Measurements from ENCODE around the gene STAMBP.
A peak's percentile ranks its signal among the peaks of the same experiment; 100 is the strongest.
"Not testable (repeated sequence)": the region's sequence is repeated elsewhere in the genome, so short reads cannot be mapped to it uniquely, and the experiment has no call there.

Gene STAMBP

DNA sequence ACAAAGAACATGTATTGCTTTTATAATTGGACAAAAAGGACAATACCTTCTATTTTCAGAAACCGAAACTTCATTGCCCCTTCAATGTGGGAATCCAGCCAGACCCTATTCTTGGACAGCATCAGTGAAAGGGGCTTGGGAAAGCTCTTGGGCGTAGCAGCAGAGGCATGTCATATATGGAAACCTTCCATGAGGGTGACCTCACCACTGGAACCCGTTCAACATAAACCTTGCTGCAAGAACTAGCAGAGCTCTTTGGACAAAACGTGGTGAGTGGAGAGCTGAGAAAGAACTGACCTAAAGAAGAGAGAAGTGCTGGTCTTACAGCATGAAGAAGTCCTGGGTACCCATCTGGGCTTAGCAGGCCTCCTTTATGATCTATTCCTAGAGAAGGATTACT lies 41.3 kb downstream of the STAMBP start:
- TF ChIP-seq, protein P1, sequence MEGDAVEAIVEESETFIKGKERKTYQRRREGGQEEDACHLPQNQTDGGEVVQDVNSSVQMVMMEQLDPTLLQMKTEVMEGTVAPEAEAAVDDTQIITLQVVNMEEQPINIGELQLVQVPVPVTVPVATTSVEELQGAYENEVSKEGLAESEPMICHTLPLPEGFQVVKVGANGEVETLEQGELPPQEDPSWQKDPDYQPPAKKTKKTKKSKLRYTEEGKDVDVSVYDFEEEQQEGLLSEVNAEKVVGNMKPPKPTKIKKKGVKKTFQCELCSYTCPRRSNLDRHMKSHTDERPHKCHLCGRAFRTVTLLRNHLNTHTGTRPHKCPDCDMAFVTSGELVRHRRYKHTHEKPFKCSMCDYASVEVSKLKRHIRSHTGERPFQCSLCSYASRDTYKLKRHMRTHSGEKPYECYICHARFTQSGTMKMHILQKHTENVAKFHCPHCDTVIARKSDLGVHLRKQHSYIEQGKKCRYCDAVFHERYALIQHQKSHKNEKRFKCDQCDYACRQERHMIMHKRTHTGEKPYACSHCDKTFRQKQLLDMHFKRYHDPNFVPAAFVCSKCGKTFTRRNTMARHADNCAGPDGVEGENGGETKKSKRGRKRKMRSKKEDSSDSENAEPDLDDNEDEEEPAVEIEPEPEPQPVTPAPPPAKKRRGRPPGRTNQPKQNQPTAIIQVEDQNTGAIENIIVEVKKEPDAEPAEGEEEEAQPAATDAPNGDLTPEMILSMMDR (conservative IDR thresholded peaks at IDR 0.05; ENCODE audit: low read length), result no peak
- TF ChIP-seq EZH2phosphoT487 (IDR thresholded peaks at IDR 0.05; ENCODE audit: borderline replicate concordance), result no peak
- no peaks in the 10 kb centered on the region for H3K79me2 ChIP-seq (ENCODE audit: insufficient read depth, low read length)
- no peak overlapping the region for H3K9ac ChIP-seq (ENCODE audit: low read depth, low read length, poor library complexity, severe bottlenecking)
- H3F3A ChIP-seq (ENCODE audit: low read depth), result no peaks in the 10 kb centered on the region
- H3K4me3 ChIP-seq (ENCODE audit: low read length, poor library complexity, severe bottlenecking), result no peak overlapping the region
- H3K4me1 ChIP-seq (ENCODE audit: insufficient read depth, low read length, poor library complexity, severe bottlenecking), result no peaks in the 10 kb centered on the region
- no peaks in the 10 kb centered on the region for H3K27me3 ChIP-seq (ENCODE audit: insufficient read depth, low read length, poor library complexity, severe bottlenecking)
- no peaks in the 10 kb centered on the region for H3K9me2 ChIP-seq (replicated peaks; ENCODE audit: low read depth, low read length)
- no peaks in the 10 kb centered on the region for H4K20me1 ChIP-seq (ENCODE audit: insufficient read depth, low read length, poor library complexity, severe bottlenecking)
- H3K9me3 ChIP-seq (ENCODE audit: insufficient read depth, low read depth, low read length), result no peaks in the 10 kb centered on the region
- H2AFZ ChIP-seq (ENCODE audit: low read length), result no peak overlapping the region
- H3K4me2 ChIP-seq (ENCODE audit: low read depth, low read length, poor library complexity, severe bottlenecking), result no peak overlapping the region
- peaks cover 8% of the 10 kb centered on the region; the same call in 1 of the 2 replicates for H3K36me3 ChIP-seq (ENCODE audit: insufficient read depth, low read length)

DNA sequence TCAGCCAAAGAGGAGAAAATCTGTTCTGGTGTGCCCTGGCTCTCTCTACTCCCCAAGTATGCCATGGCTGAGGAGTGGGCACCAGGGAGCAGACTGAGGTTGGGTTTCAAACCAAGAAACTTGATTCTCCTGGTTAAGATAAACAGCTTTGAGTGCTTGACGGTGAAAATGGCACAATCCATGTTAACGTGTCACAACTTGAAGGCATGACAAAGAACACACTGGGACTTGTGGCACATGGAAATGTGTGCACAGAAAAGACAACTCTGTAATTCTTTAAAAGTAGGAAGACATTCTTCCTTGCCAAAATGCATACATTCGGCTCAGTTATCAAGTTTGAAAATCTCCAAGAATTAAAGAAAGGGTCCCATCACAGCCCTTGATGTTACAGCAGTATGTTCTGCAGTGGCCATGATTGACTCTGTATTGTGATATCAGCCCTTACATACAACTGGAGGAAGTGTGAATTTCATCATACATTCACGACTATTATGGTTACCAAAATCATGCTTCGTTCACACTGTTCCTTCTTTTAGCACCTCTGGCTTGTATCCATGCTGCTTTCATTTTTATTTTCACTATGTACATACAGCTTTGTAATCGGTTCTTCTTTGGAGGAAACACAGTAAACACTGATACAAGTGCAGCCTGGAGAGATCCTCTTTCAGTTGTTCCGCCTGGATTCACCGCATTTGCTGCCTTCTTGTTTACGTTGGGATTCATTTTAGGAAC lies 48.5 kb downstream of the STAMBP start:
- no peaks in the 10 kb centered on the region for H3K36me3 ChIP-seq (ENCODE audit: insufficient read depth, low read length)
- no peaks in the 10 kb centered on the region for H3K27me3 ChIP-seq (ENCODE audit: insufficient read depth, low read length, poor library complexity, severe bottlenecking)
- H3K79me2 ChIP-seq (ENCODE audit: insufficient read depth, low read length), result no peaks in the 10 kb centered on the region
- H3K4me3 ChIP-seq (ENCODE audit: low read length, poor library complexity, severe bottlenecking), result no peak overlapping the region
- H3F3A ChIP-seq (ENCODE audit: low read depth), result no peaks in the 10 kb centered on the region
- H3K4me2 ChIP-seq (ENCODE audit: low read depth, low read length, poor library complexity, severe bottlenecking), result no peak overlapping the region
- TF ChIP-seq, protein P1 (conservative IDR thresholded peaks at IDR 0.05; ENCODE audit: low read length), result no peak
- no peak for TF ChIP-seq EZH2phosphoT487 (IDR thresholded peaks at IDR 0.05; ENCODE audit: borderline replicate concordance)
- no peaks in the 10 kb centered on the region for H3K9me3 ChIP-seq (ENCODE audit: insufficient read depth, low read depth, low read length)
- H3K9me2 ChIP-seq (replicated peaks; ENCODE audit: low read depth, low read length), result no peaks in the 10 kb centered on the region
- no peaks in the 10 kb centered on the region for H3K4me1 ChIP-seq (ENCODE audit: insufficient read depth, low read length, poor library complexity, severe bottlenecking)
- H2AFZ ChIP-seq (ENCODE audit: low read length), result peak overlapping the region; percentile 47; the same call in 1 of the 2 replicates
- H3K9ac ChIP-seq (ENCODE audit: low read depth, low read length, poor library complexity, severe bottlenecking), result no peak overlapping the region
- H4K20me1 ChIP-seq (ENCODE audit: insufficient read depth, low read length, poor library complexity, severe bottlenecking), result no peaks in the 10 kb centered on the region

DNA sequence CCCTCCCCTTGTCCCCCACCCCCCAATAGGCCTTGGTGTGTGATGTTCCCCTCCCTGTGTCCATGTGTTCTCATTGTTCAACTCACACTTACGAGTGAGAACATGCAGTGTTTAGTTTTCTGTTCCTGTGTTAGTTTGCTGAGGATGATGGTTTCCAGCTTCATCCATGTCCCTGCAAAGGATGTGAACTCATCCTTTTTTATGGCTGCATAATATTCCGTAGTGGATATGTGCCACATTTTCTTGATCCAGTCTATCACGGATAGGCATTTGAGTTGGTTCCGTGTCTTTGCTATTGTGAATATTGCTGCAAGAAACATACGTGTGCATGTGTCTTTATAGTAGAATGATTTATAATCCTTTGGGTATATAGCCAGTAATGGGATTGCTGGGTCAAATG lies 49.2 kb downstream of the STAMBP start:
- not testable (repeated sequence) for H2AFZ ChIP-seq (ENCODE audit: low read length); H4K20me1 ChIP-seq (ENCODE audit: insufficient read depth, low read length, poor library complexity, severe bottlenecking); H3K4me3 ChIP-seq (ENCODE audit: low read length, poor library complexity, severe bottlenecking); H3K4me2 ChIP-seq (ENCODE audit: low read depth, low read length, poor library complexity, severe bottlenecking); H3K4me1 ChIP-seq (ENCODE audit: insufficient read depth, low read length, poor library complexity, severe bottlenecking); H3K79me2 ChIP-seq (ENCODE audit: insufficient read depth, low read length); H3K9ac ChIP-seq (ENCODE audit: low read depth, low read length, poor library complexity, severe bottlenecking); H3K36me3 ChIP-seq (ENCODE audit: insufficient read depth, low read length); H3K9me3 ChIP-seq (ENCODE audit: insufficient read depth, low read depth, low read length); H3K9me2 ChIP-seq (replicated peaks; ENCODE audit: low read depth, low read length); H3F3A ChIP-seq (ENCODE audit: low read depth); H3K27me3 ChIP-seq (ENCODE audit: insufficient read depth, low read length, poor library complexity, severe bottlenecking)

DNA sequence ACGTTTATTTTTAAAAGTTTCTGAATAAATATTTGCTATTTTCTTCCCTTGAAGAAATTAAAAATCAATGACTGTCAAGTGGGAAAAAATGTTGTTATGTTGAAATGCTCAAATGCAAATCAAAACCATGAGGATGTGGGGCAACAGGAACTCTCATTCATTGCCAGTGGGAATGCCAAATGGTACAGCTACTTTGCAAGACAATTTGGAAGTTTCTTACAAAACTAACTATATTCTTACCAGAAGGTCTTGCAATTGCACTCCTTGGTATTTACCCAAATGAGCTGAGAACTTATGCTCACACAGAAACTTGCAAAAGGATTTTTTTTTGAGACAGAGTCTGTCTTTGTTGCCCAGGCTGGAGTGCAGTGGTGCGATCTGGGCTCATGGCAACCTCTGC lies 56.6 kb downstream of the STAMBP start:
- Histone ChIP-seq H3K27me3 (ENCODE audit: insufficient read depth, low read length, poor library complexity, severe bottlenecking) (no peaks in the 10 kb centered on the region), H3K9me2 (replicated peaks; ENCODE audit: low read depth, low read length) (no peaks in the 10 kb centered on the region), H2AFZ (ENCODE audit: low read length) (no peak overlapping the region), H3F3A (ENCODE audit: low read depth) (no peaks in the 10 kb centered on the region), H3K4me2 (ENCODE audit: low read depth, low read length, poor library complexity, severe bottlenecking) (no peak overlapping the region), H3K79me2 (ENCODE audit: insufficient read depth, low read length) (no peaks in the 10 kb centered on the region), H3K36me3 (ENCODE audit: insufficient read depth, low read length) (no peaks in the 10 kb centered on the region), H3K9me3 (ENCODE audit: insufficient read depth, low read depth, low read length) (no peaks in the 10 kb centered on the region), H3K9ac (ENCODE audit: low read depth, low read length, poor library complexity, severe bottlenecking) (no peak overlapping the region), H4K20me1 (ENCODE audit: insufficient read depth, low read length, poor library complexity, severe bottlenecking) (no peaks in the 10 kb centered on the region), H3K4me3 (ENCODE audit: low read length, poor library complexity, severe bottlenecking) (no peak overlapping the region), H3K4me1 (ENCODE audit: insufficient read depth, low read length, poor library complexity, severe bottlenecking) (no peaks in the 10 kb centered on the region)
- TF ChIP-seq, protein P1 (conservative IDR thresholded peaks at IDR 0.05; ENCODE audit: low read length), result no peak
- TF ChIP-seq EZH2phosphoT487 (IDR thresholded peaks at IDR 0.05; ENCODE audit: borderline replicate concordance), result no peak

All from Loucy (cell line).